HG03432 (cell line): Measurements from ENCODE around the gene SNED1.
A peak's percentile ranks its signal among the peaks of the same experiment; 100 is the strongest.
"Not testable (repeated sequence)": the region's sequence is repeated elsewhere in the genome, so short reads cannot be mapped to it uniquely, and the experiment has no call there.

Experiments
- ATAC-seq: cut with Tn5 transposase; IDR thresholded peaks from one replicate; pipeline ENCODE4 v1.9.1; 2021; ENCODE audit warnings: mild to moderate bottlenecking, moderate library complexity; ENCODE audit not compliant: unreplicated experiment

The SNED1 gene

DNA sequence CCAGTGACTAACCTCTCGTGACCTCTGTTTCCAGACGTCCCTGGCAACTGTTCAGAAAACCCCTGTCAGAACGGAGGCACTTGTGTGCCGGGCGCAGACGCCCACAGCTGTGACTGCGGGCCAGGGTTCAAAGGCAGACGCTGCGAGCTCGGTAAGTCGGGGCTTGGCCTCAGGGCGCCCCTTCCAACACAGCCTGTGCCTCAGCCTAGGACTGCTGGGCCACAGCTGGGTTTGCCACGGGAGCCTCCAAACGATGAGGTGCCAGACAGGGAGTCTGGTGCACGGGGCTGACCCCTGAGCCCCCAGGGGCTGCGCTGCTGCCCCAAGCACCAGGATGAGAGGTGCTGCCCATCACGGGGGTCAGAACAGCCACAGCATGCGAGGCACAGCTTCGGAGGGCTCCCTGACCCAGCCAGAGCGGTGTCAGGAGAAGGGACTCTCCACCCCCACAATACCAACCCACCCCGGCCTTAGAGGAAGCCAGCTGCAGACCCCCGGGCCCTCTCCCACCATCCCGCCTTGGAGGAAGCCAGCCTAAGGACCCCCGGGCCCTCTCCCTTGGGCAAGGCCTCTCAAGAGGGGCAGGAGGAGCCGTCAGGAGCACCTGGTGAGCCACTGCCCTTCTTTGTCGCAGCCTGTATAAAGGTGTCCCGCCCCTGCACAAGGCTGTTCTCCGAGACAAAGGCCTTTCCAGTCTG, 83.4 kb downstream of the SNED1 start:
- no peak for ATAC-seq

DNA sequence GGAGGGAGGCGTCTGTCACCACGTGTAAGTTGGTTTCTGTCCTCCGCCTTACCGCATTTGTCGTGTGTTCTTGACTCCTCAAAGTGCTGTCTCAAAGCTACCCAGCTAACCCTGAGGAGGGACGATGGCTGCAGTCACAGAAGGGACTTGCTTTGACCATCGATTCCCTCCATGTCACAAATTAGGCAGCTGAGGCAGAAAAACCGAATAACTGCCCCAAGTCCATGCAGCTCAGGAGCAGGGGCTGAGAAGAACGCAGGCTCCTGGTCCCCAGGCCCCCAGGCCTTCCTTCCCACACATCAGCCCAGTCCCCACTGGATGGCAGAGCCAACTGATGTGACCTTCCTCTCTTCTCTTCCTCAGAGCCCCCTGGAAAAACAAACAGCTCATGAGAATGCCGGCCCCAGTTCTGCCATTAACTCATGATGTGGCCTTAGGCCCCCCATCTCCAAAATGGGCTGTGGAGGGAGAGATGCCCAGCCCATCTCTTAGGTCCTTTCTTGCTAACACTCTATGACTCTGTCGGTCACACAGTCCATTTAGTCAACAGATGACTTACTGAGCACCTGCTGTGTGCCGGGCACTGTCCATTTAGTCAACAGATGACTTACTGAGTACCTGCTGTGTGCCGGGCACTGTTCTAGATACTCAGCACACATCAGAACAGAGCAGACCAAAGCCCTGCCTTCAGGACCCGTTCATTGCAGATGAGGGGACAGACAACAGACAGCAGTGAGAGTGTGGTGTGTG, 84.1 kb downstream of the SNED1 start:
- no peak for ATAC-seq

DNA sequence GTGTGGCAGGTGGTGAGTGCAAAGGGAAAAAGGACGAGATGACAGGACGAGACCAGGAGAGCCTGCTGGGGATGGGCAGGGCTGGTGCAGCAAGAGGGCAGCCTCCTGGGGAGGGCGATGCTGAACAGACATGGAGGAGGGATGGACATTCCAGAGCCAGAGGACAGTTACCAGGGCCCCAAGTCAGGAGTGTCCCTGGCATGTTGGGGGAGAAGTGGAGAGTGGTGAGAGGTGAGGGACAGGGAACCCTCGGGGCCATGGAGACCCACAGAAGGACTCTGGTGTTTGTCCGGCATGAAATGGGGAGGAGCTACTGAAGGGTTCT, 84.6 kb downstream of the SNED1 start:
- no peak for ATAC-seq

DNA sequence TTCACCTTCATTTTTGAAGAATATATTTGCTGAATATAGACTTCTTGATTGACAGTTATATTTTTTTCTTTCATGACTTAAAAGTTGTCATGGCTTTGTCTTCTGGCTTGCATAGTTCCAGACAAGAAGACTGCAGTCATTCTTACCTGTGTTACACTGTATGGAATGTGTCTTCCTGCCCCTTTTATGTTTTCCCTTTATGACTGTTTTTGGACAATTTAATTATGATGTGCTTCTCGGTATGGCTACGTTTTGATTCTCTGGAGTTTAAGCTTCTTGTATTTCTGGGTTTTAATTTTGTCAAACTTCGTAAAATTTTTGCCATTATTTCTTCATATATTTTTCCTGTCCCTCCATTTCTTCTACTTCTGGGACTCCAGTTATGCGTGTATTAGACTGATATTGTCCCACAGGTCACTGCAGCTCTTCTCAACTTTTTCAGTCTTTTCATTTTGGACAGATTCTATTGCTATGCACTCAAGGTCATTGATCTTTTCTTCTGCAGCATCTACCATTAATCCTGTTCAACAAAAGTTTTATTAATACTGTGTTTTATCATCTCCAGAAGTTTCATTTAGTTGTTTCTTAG, 86.5 kb downstream of the SNED1 start:
- ATAC-seq: no peak

DNA sequence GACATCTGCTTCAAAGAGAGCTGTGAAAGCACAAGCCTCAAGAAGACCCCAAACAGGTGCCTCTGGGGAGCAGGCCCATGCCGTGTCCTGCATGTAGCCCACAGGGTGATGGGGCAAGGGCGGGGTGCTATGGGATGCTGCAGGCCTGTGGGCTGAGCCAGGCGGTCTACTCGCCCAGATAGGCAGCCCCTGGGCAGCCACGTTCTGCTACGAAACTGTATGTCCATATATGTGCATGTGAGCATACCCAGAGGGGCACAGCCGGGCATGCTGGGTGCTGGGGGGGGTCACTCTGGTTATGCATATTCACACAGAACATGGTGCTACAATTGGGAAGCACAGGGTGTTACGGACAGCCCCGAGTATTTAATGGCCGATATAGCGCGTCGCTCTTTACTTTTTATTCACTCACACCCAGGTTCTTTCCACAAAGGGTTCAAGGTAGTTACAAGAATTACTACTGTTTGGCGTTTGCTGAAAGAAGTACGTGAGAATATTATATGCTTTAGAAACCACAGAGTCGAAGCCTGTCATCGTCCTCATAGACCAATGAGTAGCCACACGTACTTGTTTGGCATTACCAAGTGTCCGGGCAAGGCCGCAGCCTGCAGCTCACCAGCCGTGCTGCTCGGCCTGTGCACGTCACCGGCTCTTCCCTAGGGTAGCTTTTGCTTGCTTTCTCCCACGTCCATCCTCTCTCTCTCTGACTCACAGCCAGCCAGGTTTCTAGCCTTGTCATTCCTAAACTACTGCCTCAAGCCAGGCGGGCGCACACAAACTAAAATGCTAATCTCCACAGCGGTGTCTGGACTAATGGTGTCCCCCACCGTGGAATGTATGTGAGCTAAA, 89.2 kb downstream of the SNED1 start:
- peak; percentile 86 for ATAC-seq

DNA sequence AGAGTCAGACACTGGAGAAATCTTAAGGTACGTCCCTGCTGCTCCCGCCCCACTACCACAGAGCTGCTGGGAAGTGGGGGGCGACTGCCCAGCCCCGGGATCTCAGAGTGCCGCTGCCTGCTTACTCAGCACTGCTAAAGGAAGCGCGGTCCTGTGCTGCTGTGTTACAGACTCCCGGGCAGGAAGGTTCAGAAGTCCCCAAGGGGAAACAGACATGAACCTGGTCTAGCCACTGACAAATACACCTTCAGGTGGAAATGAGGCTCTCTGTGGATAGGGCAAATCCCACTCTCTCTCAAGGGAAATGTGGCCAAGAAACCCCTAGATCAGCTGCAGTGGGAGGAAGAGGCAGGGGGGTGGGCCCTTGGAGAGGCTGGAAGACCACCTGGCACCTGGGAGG, 90.0 kb downstream of the SNED1 start:
- ATAC-seq: peak; percentile 55

DNA sequence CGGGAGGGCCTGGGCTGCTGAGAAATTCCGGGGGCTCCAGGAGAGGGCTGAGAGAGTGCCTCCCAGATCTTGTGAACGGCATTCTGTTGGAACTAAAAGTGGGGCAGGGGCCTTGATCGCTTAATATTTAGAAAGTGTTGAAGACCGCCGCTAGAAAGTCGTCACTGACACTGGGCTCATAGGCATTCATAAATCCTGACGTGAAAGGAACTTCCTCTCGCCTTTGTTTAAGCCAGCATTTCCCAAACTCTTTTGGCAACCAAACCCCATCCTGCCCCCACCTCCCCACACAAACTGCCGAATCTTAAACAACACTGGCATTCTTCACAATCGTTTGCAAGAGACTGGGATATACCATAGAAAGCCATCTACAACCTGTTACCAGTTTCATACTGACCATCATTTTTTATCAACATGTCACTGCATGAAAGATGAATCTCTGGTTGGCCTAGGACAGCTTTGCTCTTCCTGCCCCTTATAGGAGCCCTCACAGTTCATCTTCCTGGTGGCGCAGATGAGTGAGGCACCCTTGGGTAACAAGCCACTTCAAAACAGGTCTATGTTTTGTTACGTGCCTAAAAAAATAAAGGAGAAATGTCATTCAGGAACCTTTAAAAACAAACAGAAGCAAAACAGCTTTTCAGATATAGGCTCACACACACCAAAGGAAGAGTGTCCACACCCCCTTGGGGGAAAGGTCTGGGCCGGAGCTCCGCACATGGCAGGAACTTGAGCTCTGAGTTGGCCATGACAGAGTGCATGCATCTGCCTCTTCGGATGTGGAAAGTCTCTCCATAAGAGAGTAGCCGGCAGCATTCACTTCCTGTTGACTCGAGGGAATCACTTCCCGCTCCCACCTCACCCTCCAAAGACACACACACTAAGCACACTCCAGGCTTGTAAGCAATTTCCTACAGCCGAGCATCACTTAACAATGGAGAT, 90.6 kb downstream of the SNED1 start:
- ATAC-seq: no peak

DNA sequence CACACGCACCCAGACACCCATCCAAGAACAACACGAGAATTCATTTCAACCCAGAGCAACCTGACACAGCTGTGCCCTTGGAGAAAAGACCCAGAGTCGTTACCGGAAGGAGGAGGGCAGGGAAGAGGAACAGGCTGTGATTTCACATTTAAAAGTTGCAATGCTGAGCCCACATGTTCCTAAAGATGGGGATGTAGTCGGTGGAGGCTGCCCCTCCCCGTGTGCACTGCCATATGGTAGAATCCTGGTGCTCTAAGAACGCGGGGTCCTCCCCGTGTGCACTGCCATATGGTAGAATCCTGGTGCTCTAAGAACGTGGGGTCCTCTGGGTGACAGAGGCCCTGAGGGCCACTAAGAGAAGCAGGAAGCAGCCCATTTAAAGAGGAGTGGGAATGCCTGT, 92.8 kb downstream of the SNED1 start:
- ATAC-seq: no peak

DNA sequence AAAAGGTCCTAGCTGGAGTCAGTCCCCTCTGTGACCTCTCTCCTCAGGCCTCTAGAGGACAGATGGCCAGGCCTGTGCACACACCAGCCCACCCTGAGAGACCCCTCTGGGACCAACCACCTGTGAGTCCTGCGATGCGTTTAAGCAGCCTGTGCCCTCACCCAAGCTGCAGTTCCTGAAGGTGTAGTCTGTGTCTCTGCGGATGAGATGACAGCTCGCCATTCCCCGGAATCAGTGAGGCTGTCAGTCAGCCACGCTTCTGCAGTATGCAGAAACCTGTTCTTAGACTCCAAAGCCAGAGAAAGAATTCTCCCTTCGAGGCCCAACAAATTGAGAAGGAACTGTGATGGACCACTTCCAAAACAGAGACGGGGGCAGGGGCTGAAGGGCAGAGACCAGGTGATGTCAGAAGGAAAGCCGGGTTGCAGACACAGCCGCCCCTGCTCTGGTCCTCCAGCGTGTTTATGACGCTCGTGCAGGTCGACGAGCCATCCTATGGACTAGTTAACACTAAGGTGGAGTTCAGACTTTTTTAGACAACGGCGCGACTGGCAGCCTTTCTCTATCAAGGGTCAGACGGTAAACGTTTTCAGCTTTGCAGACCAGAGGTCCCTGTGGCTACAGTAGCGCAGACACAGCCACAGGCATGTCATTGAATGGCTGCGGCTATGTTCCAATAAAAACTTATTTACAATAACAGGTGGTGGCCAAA, 93.5 kb downstream of the SNED1 start:
- no peak for ATAC-seq

DNA sequence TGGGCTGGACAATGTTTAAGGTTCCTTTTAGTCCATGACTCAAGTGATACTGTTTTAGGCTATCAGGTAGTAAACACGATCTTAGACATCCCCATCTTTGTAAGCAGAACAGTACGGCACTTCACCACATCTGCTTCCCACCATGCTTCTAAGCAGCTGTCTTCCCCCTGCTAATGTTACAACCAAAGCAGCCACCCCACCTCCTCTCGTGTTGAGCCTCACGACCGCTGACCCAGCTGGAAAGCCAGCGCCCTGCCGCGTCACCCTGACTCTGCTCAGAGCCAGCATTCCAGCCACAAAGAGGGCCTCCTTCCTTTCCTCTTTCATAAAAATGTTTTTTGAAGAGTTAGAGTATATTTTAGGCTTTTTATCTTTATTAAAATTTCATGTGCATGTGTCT, 94.3 kb downstream of the SNED1 start:
- no peak for ATAC-seq

DNA sequence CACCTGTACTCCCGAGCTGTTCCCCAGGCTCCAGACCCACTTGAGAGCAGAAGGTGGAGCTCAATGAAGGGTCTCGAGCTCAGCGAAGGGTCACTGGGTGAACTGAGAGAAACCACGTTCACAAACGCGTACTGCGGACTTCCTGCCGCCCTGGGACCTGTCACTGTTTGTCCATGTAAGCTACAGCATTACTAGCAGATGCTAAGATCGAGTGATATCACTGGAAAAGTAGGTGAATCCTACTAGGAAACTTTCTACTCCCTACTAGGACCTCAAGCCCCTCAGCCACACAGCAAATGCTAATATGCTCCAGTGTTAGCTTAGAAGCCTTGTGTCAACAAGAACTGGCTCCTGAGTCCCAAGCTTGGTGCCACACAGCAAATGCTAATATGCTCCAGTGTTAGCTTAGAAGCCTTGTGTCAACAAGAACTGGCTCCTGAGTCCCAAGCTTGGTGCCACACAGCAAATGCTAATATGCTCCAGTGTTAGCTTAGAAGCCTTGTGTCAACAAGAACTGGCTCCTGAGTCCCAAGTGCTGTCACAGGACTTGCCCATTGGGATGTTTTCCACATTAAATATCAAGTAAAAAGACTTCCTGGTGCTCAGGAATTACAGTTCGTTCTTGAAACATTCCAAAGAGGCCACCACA, 94.8 kb downstream of the SNED1 start:
- ATAC-seq: not testable (repeated sequence)

DNA sequence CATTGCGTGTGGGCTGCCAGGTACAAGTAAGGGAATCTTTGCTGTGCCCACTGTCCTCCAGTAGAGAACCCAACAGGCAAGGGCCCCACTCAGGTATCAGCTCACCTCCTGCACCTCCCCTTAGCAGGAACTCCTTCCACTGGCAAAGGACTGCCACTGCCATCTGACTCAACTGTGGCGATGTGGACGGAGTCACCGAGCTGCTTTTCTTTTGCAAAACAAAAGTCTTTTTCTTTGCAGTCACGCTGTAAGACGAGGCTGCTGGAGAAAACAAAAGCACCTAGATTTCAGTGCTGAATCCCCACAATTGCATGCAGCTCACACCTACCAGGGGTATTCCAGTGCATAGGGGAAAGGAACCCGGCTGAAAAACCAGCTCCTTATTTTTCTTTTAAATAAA, 95.8 kb downstream of the SNED1 start:
- no peak for ATAC-seq

DNA sequence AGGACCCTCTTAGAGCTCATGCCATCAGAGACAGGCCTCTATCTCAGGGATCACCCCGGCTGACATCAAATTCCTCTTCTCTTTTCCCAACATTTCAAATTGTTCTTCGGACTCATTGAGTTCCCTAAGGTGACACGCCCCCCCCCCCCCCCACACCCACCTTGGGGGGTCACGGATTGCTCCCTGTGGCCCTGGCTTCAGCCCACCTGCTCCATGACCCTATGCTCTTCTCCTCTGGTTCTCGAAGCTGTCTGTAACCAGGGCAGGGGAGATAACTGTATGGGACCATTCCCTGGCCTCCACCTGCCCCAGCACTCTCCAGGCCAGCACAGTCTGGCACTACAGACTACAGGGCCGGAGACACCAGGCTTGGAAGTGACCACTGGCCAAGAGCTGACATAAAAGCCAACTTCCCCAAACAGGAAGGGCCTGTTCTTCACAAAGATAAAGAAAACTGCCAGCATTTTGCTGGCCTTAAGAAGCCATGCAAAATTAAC, 96.6 kb downstream of the SNED1 start:
- no peak for ATAC-seq

DNA sequence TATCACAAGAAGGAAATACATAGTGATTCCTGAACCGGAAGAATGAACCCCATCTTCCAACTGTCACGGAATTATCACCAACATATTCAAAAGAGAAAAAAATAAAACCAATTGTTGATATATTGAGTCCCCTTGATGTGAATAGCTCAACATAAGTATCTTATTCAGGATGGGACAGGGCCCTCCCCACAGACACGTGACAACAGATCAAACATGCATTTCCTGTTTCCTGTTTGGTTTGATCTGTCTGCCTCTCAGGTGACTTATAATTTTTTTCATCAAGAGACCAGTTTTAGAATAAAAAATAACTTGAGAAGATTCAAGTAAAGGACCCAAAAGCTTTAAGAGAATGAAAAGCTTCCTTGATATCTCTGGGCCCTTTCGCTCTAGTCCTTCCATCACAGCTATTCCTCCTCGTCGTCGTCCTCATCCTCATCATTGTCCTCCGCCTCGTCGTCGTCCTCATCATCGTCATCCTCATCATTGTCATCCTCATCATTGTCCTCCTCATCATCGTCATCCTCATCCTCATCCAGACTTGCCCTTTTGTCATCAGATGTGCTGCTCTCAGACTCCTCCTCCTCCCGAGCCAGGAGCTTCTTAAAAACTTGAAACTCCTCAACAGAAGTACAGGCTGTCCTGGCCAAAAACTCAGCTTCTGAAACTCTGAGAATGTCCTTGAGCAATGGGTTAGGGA, 97.3 kb downstream of the SNED1 start:
- no peak for ATAC-seq

DNA sequence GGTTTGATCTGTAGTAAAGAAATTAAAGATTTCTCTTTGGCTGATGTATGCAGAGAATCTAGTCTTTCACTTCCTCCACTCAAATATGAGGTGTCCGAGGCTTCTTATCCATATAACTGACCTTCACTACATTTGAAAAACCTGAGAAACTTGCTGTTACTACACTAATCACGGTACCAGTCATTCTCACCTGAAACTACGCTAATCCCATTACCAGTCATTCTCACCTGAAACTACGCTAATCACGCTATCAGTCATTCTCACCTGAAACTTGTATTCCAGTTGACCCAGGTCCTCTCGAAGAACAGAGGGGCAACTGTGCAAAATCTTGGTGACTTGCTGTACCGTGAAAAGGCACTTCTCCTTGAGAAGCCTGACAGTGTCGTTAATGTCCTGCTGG, 98.6 kb downstream of the SNED1 start:
- peak; percentile 48 for ATAC-seq

DNA sequence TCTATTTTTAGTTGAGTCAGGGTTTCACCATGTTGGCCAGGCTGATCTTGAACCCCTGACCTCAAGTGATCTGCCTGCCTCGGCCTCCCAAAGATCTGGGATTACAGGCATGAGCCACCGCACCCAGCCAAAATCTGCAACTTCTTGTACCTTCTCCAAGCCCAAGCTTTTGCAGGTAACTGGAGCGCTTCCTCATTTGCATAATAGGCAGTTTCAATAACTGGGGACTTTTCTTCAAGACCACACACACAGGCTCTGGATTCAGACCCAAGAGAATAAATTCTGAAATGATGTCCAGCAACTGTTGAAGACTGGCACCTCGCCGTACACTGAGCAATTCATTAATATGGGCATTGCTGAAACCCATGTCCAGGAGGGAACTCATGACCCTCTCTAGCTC, 100.8 kb downstream of the SNED1 start:
- no peak for ATAC-seq

DNA sequence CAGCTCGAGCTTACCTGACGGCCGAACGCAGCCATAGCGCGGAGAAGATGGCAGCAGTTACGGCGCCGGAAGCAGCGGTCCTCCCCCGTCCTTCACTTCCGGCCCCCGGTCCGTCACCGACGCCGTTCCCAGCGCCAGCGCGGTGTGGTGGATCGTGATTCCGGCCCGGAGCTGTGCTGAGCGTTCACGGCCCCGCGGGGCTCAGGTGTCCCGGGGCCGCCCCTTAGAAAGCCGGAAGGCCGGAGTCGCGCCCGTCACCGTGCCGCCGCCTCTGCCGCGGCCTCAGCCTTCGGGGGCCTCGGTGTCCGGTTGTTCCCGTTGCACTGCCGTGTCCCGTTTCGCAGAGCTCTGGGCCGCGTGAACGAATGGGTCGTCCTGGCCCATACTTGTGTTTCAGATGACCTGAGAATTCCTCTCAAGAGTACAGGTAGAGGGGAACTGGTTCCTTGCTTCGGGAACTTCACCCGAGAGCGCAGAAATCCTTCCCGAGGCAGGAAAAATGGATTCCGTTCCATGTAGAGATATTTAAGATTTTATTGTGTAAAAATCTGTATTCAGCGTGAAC, 103.9 kb downstream of the SNED1 start, which contains the start of gene MTERF4:
MTERF4 (minus strand) TSS at position 49 of the 565 bp plus-strand sequence; CDS start at position 35, 14 bp downstream.
- peak; percentile 86 for ATAC-seq

DNA sequence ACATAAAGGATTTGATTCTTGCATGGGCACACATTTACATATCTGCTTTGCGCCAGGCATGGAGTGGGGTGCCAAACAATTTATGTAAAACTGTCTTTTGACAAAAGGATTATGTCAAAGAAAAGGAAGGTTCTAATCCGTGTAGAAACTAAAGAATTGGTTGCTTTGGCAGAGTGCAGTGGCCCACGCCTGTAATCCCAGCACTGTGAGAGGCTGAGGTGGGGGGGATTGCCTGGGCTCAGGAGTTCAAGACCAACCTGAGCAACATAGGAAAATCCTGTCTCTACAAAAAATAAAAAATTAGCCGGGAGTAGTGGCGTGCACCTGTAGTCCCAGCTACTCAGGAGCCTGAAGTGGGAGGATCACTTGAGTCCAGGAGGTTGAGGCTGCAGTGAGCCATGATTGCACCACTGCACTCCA, 104.8 kb downstream of the SNED1 start:
- no peak for ATAC-seq
